Epithelial cell of esophagus (primary cell): ENCODE data around the gene AKAP1.
A peak's percentile ranks its signal among the peaks of the same experiment; 100 is the strongest.

Source experiments
- DNase-seq: peaks from one replicate; pipeline ENCODE4 v3.0.0; 2010; ENCODE audit warnings: low read depth
- H3K4me3 ChIP-seq: 2 replicates; pipeline ENCODE4 v1.5.1; 2011; ENCODE audit warnings: mild to moderate bottlenecking, low read length, control low read depth
- TF ChIP-seq, protein P1 (sequence below): IDR thresholded peaks from 2 replicates; pipeline ENCODE4 v1.5.1; 2011; ENCODE audit warnings: low read depth, mild to moderate bottlenecking, low read length, control low read depth, inconsistent platforms; ENCODE audit not compliant: insufficient read depth; ENCODE audit errors: missing control alignments

Gene AKAP1

DNA sequence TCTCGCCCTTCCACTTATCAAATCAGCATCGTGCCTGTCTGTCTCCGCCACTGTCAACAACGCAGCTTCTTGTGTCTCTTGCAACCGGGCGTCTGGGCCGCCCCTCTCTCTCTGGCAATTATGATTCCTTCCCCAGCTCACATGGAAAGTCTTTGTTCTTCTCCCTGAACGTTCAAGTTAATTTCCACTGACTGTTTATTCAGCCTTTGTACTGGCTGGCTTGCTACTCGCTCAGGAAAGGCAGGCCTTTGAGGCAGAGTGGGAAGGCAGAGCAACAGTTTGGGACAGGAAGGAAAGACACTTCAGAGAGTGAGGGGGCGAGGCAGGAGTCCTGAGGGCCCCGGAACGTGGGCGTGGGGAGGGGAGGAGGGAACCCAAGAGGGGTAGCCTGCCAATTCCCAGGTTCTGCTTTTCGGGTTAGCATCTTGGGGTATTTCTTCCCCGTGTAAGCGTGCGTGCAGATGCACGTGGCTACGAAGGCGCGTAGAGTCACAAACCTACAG is 50.8 kb downstream of the AKAP1 start:
- TF ChIP-seq, protein P1, sequence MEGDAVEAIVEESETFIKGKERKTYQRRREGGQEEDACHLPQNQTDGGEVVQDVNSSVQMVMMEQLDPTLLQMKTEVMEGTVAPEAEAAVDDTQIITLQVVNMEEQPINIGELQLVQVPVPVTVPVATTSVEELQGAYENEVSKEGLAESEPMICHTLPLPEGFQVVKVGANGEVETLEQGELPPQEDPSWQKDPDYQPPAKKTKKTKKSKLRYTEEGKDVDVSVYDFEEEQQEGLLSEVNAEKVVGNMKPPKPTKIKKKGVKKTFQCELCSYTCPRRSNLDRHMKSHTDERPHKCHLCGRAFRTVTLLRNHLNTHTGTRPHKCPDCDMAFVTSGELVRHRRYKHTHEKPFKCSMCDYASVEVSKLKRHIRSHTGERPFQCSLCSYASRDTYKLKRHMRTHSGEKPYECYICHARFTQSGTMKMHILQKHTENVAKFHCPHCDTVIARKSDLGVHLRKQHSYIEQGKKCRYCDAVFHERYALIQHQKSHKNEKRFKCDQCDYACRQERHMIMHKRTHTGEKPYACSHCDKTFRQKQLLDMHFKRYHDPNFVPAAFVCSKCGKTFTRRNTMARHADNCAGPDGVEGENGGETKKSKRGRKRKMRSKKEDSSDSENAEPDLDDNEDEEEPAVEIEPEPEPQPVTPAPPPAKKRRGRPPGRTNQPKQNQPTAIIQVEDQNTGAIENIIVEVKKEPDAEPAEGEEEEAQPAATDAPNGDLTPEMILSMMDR: no peak
- no peak for DNase-seq
- no peak overlapping the region for H3K4me3 ChIP-seq

- TF ChIP-seq, protein P1: no peak
- H3K4me3 ChIP-seq: no peak overlapping the region
Measured at GRCh38 chr17:57136355-57136754, 51.3 kb downstream of the AKAP1 start.

GRCh38 chr17:57138030-57138911 is 53.2 kb downstream of the AKAP1 start:
- TF ChIP-seq, protein P1: no peak
- no peak for DNase-seq
- H3K4me3 ChIP-seq: no peak overlapping the region

More at GRCh38 chr17:57136355-57136754, 51.3 kb downstream of the AKAP1 start:
- no peak for DNase-seq

GRCh38 chr17:57138956-57139576 is 54.0 kb downstream of the AKAP1 start:
- DNase-seq: peak; percentile 55
- TF ChIP-seq, protein P1: no peak
- no peak overlapping the region for H3K4me3 ChIP-seq

DNA sequence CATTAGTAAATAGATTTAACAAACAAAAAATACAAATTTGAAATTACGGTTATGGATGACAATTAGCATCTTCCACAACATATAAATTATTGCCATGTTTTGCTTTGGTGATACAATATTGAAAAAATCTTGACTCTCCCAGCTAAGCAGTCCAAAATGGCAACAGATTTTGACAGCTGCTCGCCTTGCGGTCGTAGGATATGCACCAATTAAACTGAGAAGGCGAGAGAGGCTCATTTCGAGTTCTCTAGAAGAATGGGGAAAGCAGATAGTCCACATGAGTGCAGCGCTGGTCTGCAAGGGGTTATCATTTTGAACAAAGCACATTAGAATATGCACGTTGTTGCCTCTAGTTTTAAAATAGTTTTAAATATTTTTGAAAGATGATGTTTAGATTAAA is 55.3 kb downstream of the AKAP1 start:
- TF ChIP-seq, protein P1: no peak
- no peak overlapping the region for H3K4me3 ChIP-seq
- no peak for DNase-seq

- H3K4me3 ChIP-seq: no peak overlapping the region
Measured at GRCh38 chr17:57142925-57143324, 57.9 kb downstream of the AKAP1 start.

More at GRCh38 chr17:57142925-57143324, 57.9 kb downstream of the AKAP1 start:
- TF ChIP-seq, protein P1: no peak
- no peak for DNase-seq
